ENCODE measurements around the gene CLEC2L.

DNA sequence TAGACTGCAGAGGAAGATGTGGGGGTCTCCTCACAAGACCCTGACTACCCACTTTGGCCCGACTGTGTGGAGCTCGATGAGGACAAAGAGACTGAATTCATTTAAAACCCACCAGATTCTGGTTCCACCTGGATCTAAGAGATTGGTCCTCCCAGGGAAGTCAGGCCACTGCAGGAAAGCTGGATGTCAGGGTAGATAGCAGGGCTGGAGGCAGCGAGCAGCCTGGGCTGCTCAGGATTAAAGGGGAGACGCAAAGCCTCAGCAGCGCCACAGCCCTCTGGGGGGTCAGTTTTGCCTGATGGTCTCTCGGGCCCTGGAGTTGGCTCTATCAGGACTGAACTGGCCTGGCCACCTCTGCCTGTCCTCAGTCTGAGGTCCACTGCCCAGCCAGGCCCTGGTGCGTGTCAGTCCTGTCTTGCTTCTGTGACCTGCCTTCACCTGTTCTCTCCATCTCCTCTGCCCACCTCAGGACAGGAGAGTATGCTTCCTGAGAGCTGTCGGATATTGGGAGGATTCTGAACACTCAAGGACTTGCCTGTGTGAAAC lies 27.8 kb upstream of the CLEC2L start:
- TF ChIP-seq CTCF (IDR thresholded peaks at IDR 0.05) (no peak), POLR2AphosphoS5 (IDR thresholded peaks at IDR 0.05) (no peak)
